ENCODE data around the gene INHA. TPM values are rescaled to one million over a fixed set of nuclear protein-coding genes. Genes with fewer than 3 reads are reported as not detected.

The INHA gene
- total RNA-seq, 1 donor from 2014 or later, result 1.2 TPM

- peaks cover 2% of the 10 kb centered on the region for H3K27me3 Mint-ChIP-seq (ENCODE audit: unreplicated experiment)
- no peak for DNase-seq (ENCODE audit: extremely low spot score, unreplicated experiment)
- peaks cover 16% of the 10 kb centered on the region for H3K4me1 Mint-ChIP-seq (ENCODE audit: unreplicated experiment)
- no peaks in the 10 kb centered on the region for H3K9me3 Mint-ChIP-seq (ENCODE audit: unreplicated experiment)
- no peak overlapping the region for H3K27ac Mint-ChIP-seq (ENCODE audit: unreplicated experiment)
- H3K4me3 Mint-ChIP-seq (ENCODE audit: unreplicated experiment), result no peak overlapping the region
- no peak for TF ChIP-seq CTCF (IDR thresholded peaks at IDR 0.05)
- H3K36me3 Mint-ChIP-seq (ENCODE audit: unreplicated experiment), result no peaks in the 10 kb centered on the region
These were observed 19.0 kb downstream of the INHA start for GRCh38 chr2:219591091-219591490.

- Mint-ChIP-seq H3K36me3 (ENCODE audit: unreplicated experiment) (no peaks in the 10 kb centered on the region), H3K27ac (ENCODE audit: unreplicated experiment) (no peak overlapping the region), H3K9me3 (ENCODE audit: unreplicated experiment) (no peaks in the 10 kb centered on the region), H3K4me1 (ENCODE audit: unreplicated experiment) (peaks cover 30% of the 10 kb centered on the region), H3K4me3 (ENCODE audit: unreplicated experiment) (no peak overlapping the region), H3K27me3 (ENCODE audit: unreplicated experiment) (no peaks in the 10 kb centered on the region)
- no peak for DNase-seq (ENCODE audit: extremely low spot score, unreplicated experiment)
- TF ChIP-seq CTCF (IDR thresholded peaks at IDR 0.05), result no peak
These were observed 20.6 kb downstream of the INHA start for GRCh38 chr2:219592736-219593135.

- no peak overlapping the region for H3K4me3 Mint-ChIP-seq (ENCODE audit: unreplicated experiment)
- no peak overlapping the region for H3K27ac Mint-ChIP-seq (ENCODE audit: unreplicated experiment)
- H3K9me3 Mint-ChIP-seq (ENCODE audit: unreplicated experiment), result no peaks in the 10 kb centered on the region
- TF ChIP-seq CTCF (IDR thresholded peaks at IDR 0.05), result no peak
- H3K27me3 Mint-ChIP-seq (ENCODE audit: unreplicated experiment), result no peaks in the 10 kb centered on the region
- no peak for DNase-seq (ENCODE audit: extremely low spot score, unreplicated experiment)
- peaks cover 32% of the 10 kb centered on the region for H3K4me1 Mint-ChIP-seq (ENCODE audit: unreplicated experiment)
- H3K36me3 Mint-ChIP-seq (ENCODE audit: unreplicated experiment), result no peaks in the 10 kb centered on the region
These were observed 21.0 kb downstream of the INHA start for GRCh38 chr2:219593154-219593553.

GRCh38 chr2:219595256-219595655 is 23.1 kb downstream of the INHA start:
- no peak for TF ChIP-seq CTCF (IDR thresholded peaks at IDR 0.05)
- Mint-ChIP-seq H3K9me3 (ENCODE audit: unreplicated experiment) (no peaks in the 10 kb centered on the region), H3K4me3 (ENCODE audit: unreplicated experiment) (no peak overlapping the region), H3K4me1 (ENCODE audit: unreplicated experiment) (peaks cover 40% of the 10 kb centered on the region), H3K27ac (ENCODE audit: unreplicated experiment) (peak overlapping the region; percentile 100), H3K36me3 (ENCODE audit: unreplicated experiment) (no peaks in the 10 kb centered on the region), H3K27me3 (ENCODE audit: unreplicated experiment) (no peaks in the 10 kb centered on the region)
- DNase-seq (ENCODE audit: extremely low spot score, unreplicated experiment), result no peak

- H3K27me3 Mint-ChIP-seq (ENCODE audit: unreplicated experiment), result no peaks in the 10 kb centered on the region
- H3K4me3 Mint-ChIP-seq (ENCODE audit: unreplicated experiment), result peak overlapping the region; percentile 98
- peak overlapping the region; percentile 100 for H3K27ac Mint-ChIP-seq (ENCODE audit: unreplicated experiment)
- no peak for TF ChIP-seq CTCF (IDR thresholded peaks at IDR 0.05)
- DNase-seq (ENCODE audit: extremely low spot score, unreplicated experiment), result no peak
- H3K4me1 Mint-ChIP-seq (ENCODE audit: unreplicated experiment), result peaks cover 40% of the 10 kb centered on the region
- peaks cover 9% of the 10 kb centered on the region for H3K36me3 Mint-ChIP-seq (ENCODE audit: unreplicated experiment)
- H3K9me3 Mint-ChIP-seq (ENCODE audit: unreplicated experiment), result no peaks in the 10 kb centered on the region
These were observed 24.9 kb downstream of the INHA start for GRCh38 chr2:219596954-219597551.
